ENCODE results near the gene HAGH. TPM values are rescaled to one million over a fixed set of nuclear protein-coding genes. Genes with fewer than 3 reads are reported as not detected.

Gene HAGH
- total RNA-seq, 1 donor from 2014 or later = 172 TPM

GRCh38 chr16:1790611-1791255 is 35.9 kb downstream of the HAGH start:
- TF ChIP-seq, protein P1, sequence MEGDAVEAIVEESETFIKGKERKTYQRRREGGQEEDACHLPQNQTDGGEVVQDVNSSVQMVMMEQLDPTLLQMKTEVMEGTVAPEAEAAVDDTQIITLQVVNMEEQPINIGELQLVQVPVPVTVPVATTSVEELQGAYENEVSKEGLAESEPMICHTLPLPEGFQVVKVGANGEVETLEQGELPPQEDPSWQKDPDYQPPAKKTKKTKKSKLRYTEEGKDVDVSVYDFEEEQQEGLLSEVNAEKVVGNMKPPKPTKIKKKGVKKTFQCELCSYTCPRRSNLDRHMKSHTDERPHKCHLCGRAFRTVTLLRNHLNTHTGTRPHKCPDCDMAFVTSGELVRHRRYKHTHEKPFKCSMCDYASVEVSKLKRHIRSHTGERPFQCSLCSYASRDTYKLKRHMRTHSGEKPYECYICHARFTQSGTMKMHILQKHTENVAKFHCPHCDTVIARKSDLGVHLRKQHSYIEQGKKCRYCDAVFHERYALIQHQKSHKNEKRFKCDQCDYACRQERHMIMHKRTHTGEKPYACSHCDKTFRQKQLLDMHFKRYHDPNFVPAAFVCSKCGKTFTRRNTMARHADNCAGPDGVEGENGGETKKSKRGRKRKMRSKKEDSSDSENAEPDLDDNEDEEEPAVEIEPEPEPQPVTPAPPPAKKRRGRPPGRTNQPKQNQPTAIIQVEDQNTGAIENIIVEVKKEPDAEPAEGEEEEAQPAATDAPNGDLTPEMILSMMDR (IDR thresholded peaks at IDR 0.05; ENCODE audit: borderline replicate concordance) = no peak
- no peaks in the 10 kb centered on the region for H3K9me3 ChIP-seq (replicated peaks)
- DNase-seq = no peak
- H3K27ac ChIP-seq (replicated peaks) = no peak overlapping the region
- H3K27me3 ChIP-seq (ENCODE audit: low read depth) = no peaks in the 10 kb centered on the region
- no peak overlapping the region for H3K4me3 ChIP-seq
- intact Hi-C loops (cut with micrococcal nuclease) = no loop called here
- peaks cover 6% of the 10 kb centered on the region for H3K4me1 ChIP-seq
- H3K36me3 ChIP-seq = peaks cover 45% of the 10 kb centered on the region

- no peak overlapping the region for H3K27ac ChIP-seq (replicated peaks)
- TF ChIP-seq, protein P1 (IDR thresholded peaks at IDR 0.05; ENCODE audit: borderline replicate concordance) = no peak
- no peaks in the 10 kb centered on the region for H3K27me3 ChIP-seq (ENCODE audit: low read depth)
- H3K9me3 ChIP-seq (replicated peaks) = no peaks in the 10 kb centered on the region
- no peak for DNase-seq
- intact Hi-C loops (cut with micrococcal nuclease) = no loop called here
- no peak overlapping the region for H3K4me3 ChIP-seq
- peaks cover 45% of the 10 kb centered on the region for H3K36me3 ChIP-seq
- peaks cover 11% of the 10 kb centered on the region for H3K4me1 ChIP-seq
Measured at GRCh38 chr16:1790261-1790610, 36.4 kb downstream of the HAGH start.

DNA sequence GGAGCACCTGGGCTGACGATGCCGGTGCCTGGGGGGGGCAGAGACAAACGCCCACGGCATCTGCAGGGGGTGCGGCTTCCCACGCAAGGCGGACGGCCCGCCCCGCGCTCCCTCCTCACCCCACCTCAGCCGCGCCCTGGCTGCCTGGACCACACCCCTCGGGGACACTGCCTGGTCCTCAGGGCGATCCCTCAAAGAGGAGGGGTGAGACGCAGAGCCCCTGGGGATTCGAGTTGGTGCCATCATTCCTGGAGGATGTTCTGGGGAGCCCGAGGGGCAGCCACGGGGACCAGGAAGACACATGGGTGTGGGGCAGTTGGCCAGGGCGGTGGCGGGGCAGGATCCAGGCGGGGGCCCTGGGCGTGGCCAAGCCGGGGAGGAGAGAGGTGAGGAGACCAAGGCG is 37.0 kb downstream of the HAGH start:
- H3K9me3 ChIP-seq (replicated peaks) = no peaks in the 10 kb centered on the region
- TF ChIP-seq, protein P1 (IDR thresholded peaks at IDR 0.05; ENCODE audit: borderline replicate concordance) = no peak
- peaks cover 45% of the 10 kb centered on the region for H3K36me3 ChIP-seq
- H3K4me3 ChIP-seq = no peak overlapping the region
- no peaks in the 10 kb centered on the region for H3K27me3 ChIP-seq (ENCODE audit: low read depth)
- H3K27ac ChIP-seq (replicated peaks) = no peak overlapping the region
- intact Hi-C loops (cut with micrococcal nuclease) = no loop called here
- DNase-seq = no peak
- peaks cover 17% of the 10 kb centered on the region for H3K4me1 ChIP-seq

GRCh38 chr16:1788708-1789100 is 37.9 kb downstream of the HAGH start:
- Histone ChIP-seq H3K4me3 (no peak overlapping the region), H3K27me3 (ENCODE audit: low read depth) (no peaks in the 10 kb centered on the region), H3K9me3 (replicated peaks) (no peaks in the 10 kb centered on the region), H3K36me3 (peaks cover 45% of the 10 kb centered on the region), H3K4me1 (peaks cover 27% of the 10 kb centered on the region), H3K27ac (replicated peaks) (no peak overlapping the region)
- intact Hi-C loops (cut with micrococcal nuclease) = no loop called here
- TF ChIP-seq, protein P1 (IDR thresholded peaks at IDR 0.05; ENCODE audit: borderline replicate concordance) = no peak
- DNase-seq = no peak

DNA sequence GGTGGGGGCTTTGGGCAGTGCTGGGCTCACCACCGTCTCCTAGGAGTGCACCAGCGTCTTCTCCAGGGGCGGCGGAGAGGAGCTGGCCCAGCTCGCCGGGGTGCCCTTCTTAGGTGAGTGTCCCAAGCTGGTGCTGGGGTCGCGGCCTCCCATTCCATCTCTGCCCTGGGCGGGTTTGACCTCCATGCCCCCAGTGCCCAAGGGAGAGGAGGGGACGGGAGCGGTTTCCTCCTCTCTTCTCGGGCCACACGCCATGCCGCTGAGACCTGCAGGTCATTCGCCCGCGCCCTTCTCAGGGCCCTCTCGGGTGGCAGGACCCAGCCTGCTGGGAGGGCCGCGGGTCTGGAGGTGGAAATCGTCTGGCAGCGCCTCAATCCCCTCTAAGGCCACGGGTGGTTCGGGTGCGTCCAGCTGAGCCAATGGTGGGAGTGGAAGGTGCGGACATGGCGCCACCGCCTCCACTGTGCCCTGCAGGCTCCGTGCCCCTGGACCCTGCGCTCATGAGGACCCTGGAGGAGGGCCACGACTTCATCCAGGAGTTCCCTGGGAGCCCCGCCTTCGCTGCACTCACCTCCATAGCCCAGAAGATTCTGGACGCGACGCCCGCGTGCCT is 38.4 kb downstream of the HAGH start:
- Histone ChIP-seq H3K27ac (replicated peaks) (no peak overlapping the region), H3K36me3 (peaks cover 45% of the 10 kb centered on the region), H3K27me3 (ENCODE audit: low read depth) (no peaks in the 10 kb centered on the region), H3K4me1 (peaks cover 32% of the 10 kb centered on the region), H3K4me3 (no peak overlapping the region), H3K9me3 (replicated peaks) (no peaks in the 10 kb centered on the region)
- intact Hi-C loops (cut with micrococcal nuclease) = no loop called here
- no peak for DNase-seq
- TF ChIP-seq, protein P1 (IDR thresholded peaks at IDR 0.05; ENCODE audit: borderline replicate concordance) = no peak
